Measurements from ENCODE around the gene PDE8B.

GRCh38 chr5:77230727-77231470 lies 20.4 kb downstream of the PDE8B start:
- TF ChIP-seq CTCF (IDR thresholded peaks at IDR 0.05; ENCODE audit: insufficient read depth, low read depth, low read length) (peak; percentile 11), EZH2 (IDR thresholded peaks at IDR 0.05; ENCODE audit: insufficient read depth, low read length) (no peak)
